ENCODE measurements around the gene FAAH.

GRCh38 chr1:46445773-46446256 lies 51.7 kb downstream of the FAAH start:
- TF ChIP-seq FOXM1 (IDR thresholded peaks at IDR 0.05; ENCODE audit: low read depth): no peak
- TF ChIP-seq CTCF (IDR thresholded peaks at IDR 0.05): no peak
- TF ChIP-seq GATA2 (CRISPR knock-in tag; IDR thresholded peaks at IDR 0.05): no peak
